ENCODE results near the gene IDI2. TPM values are rescaled to one million over a fixed set of nuclear protein-coding genes. Genes with fewer than 3 reads are reported as not detected.

Gene IDI2
- polyA plus RNA-seq, 1 donor (not counting 4 experiments of a cell fraction or from before 2014, with no cell fraction given): not detected

GRCh38 chr10:972763-973162 lies 52.9 kb downstream of the IDI2 start:
- FAIRE-seq: no peak
- TF ChIP-seq EZH2 (IDR thresholded peaks at IDR 0.05; ENCODE audit: low read length): no peak
- TF ChIP-seq, protein P1, sequence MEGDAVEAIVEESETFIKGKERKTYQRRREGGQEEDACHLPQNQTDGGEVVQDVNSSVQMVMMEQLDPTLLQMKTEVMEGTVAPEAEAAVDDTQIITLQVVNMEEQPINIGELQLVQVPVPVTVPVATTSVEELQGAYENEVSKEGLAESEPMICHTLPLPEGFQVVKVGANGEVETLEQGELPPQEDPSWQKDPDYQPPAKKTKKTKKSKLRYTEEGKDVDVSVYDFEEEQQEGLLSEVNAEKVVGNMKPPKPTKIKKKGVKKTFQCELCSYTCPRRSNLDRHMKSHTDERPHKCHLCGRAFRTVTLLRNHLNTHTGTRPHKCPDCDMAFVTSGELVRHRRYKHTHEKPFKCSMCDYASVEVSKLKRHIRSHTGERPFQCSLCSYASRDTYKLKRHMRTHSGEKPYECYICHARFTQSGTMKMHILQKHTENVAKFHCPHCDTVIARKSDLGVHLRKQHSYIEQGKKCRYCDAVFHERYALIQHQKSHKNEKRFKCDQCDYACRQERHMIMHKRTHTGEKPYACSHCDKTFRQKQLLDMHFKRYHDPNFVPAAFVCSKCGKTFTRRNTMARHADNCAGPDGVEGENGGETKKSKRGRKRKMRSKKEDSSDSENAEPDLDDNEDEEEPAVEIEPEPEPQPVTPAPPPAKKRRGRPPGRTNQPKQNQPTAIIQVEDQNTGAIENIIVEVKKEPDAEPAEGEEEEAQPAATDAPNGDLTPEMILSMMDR (optimal IDR thresholded peaks at IDR 0.05 in 1 of 3, IDR thresholded peaks at IDR 0.05 in 1 of 3, conservative IDR thresholded peaks at IDR 0.05 in 1 of 3; ENCODE audit: extremely low read depth in 1 of 3, insufficient read depth in 2 of 3, low read length in 3 of 3): no peak
- Histone ChIP-seq H3K9ac (ENCODE audit: control insufficient read depth, extremely low read depth, insufficient read depth, low read length) (no peak overlapping the region), H4K20me1 (ENCODE audit: control insufficient read depth, extremely low read depth, insufficient read depth, low read length) (no peaks in the 10 kb centered on the region), H3K4me2 (ENCODE audit: control insufficient read depth, extremely low read depth, insufficient read depth, low read depth, low read length) (no peak overlapping the region), H3K36me3 (ENCODE audit: control insufficient read depth in 2 of 2, extremely low read depth in 1 of 2, insufficient read depth in 2 of 2, low read length in 2 of 2) (no peaks in the 10 kb centered on the region), H3K9me1 (ENCODE audit: control insufficient read depth, extremely low read depth, insufficient read depth, low read length) (no peaks in the 10 kb centered on the region), H2AFZ (ENCODE audit: control insufficient read depth, low read length) (no peak overlapping the region), H3K9me3 (ENCODE audit: control insufficient read depth, low read depth, low read length) (no peaks in the 10 kb centered on the region), H3K27ac (ENCODE audit: control insufficient read depth, insufficient read depth, low read length) (no peak overlapping the region), H3K4me1 (ENCODE audit: control insufficient read depth, extremely low read depth, insufficient read depth, low read length) (no peaks in the 10 kb centered on the region), H3K79me2 (ENCODE audit: control insufficient read depth, insufficient read depth, low read length) (no peaks in the 10 kb centered on the region), H3K27me3 (ENCODE audit: control insufficient read depth, extremely low read depth, insufficient read depth, low read length) (peaks cover 6% of the 10 kb centered on the region), H3K4me3 (ENCODE audit: control insufficient read depth in 2 of 3, extremely low read depth in 1 of 3, insufficient read depth in 2 of 3, low read depth in 1 of 3, low read length in 3 of 3) (no peak overlapping the region)
- dilution Hi-C loops (cut with MboI; ENCODE audit: extremely low pct_ligation_motif_present, low sequenced_read_pairs): no loop called here
- no peak for DNase-seq (ENCODE audit: low read depth, low spot score)

DNA sequence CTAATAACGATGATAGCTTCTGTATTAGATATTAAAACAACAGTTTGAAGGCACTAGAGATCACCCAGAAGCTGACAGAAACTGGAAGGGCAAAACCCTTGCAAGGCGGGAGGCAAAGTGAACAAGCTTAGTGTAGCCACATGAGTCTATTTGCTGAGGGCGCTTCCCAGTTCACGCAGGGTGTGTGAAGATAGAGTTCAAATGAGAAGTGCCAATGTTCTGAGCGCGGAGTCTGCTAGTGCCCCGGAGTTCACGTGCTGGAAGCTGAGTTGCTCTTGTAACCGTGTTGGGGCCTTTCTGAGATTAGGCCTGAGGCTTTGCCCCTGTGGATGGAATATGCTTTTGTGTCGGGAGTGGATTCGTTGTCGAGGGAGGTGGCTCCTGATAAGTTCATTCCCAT lies 54.0 kb downstream of the IDI2 start:
- H3K27ac ChIP-seq (ENCODE audit: control insufficient read depth, insufficient read depth, low read length): no peak overlapping the region
- H3K79me2 ChIP-seq (ENCODE audit: control insufficient read depth, insufficient read depth, low read length): no peaks in the 10 kb centered on the region
- H3K9ac ChIP-seq (ENCODE audit: control insufficient read depth, extremely low read depth, insufficient read depth, low read length): no peak overlapping the region
- H3K9me1 ChIP-seq (ENCODE audit: control insufficient read depth, extremely low read depth, insufficient read depth, low read length): no peaks in the 10 kb centered on the region
- dilution Hi-C loops (cut with MboI; ENCODE audit: extremely low pct_ligation_motif_present, low sequenced_read_pairs): no loop called here
- H3K4me1 ChIP-seq (ENCODE audit: control insufficient read depth, extremely low read depth, insufficient read depth, low read length): no peaks in the 10 kb centered on the region
- H3K36me3 ChIP-seq (ENCODE audit: control insufficient read depth in 2 of 2, extremely low read depth in 1 of 2, insufficient read depth in 2 of 2, low read length in 2 of 2): no peaks in the 10 kb centered on the region
- H3K4me3 ChIP-seq (ENCODE audit: control insufficient read depth in 2 of 3, extremely low read depth in 1 of 3, insufficient read depth in 2 of 3, low read depth in 1 of 3, low read length in 3 of 3): no peak overlapping the region
- peaks cover 7% of the 10 kb centered on the region for H3K27me3 ChIP-seq (ENCODE audit: control insufficient read depth, extremely low read depth, insufficient read depth, low read length)
- H4K20me1 ChIP-seq (ENCODE audit: control insufficient read depth, extremely low read depth, insufficient read depth, low read length): no peaks in the 10 kb centered on the region
- no peak overlapping the region for H3K4me2 ChIP-seq (ENCODE audit: control insufficient read depth, extremely low read depth, insufficient read depth, low read depth, low read length)
- TF ChIP-seq, protein P1 (optimal IDR thresholded peaks at IDR 0.05 in 1 of 3, IDR thresholded peaks at IDR 0.05 in 1 of 3, conservative IDR thresholded peaks at IDR 0.05 in 1 of 3; ENCODE audit: extremely low read depth in 1 of 3, insufficient read depth in 2 of 3, low read length in 3 of 3): no peak
- TF ChIP-seq EZH2 (IDR thresholded peaks at IDR 0.05; ENCODE audit: low read length): no peak
- DNase-seq (ENCODE audit: low read depth, low spot score): no peak
- H3K9me3 ChIP-seq (ENCODE audit: control insufficient read depth, low read depth, low read length): no peaks in the 10 kb centered on the region
- H2AFZ ChIP-seq (ENCODE audit: control insufficient read depth, low read length): no peak overlapping the region
- FAIRE-seq: no peak
